Measurements from ENCODE around the gene AGR2. TPM values are rescaled to one million over a fixed set of nuclear protein-coding genes. Genes with fewer than 3 reads are reported as not detected.

Gene AGR2
- total RNA-seq, 1 experiment from 2014 or later, result 0.65 TPM

GRCh38 chr7:16758631-16759611 lies 45.9 kb downstream of the AGR2 start:
- Mint-ChIP-seq H3K36me3 (ENCODE audit: insufficient read depth, unreplicated experiment) (peaks cover 5% of the 10 kb centered on the region), H3K27ac (ENCODE audit: low read depth, unreplicated experiment) (no peak overlapping the region), H3K4me3 (ENCODE audit: unreplicated experiment) (no peak overlapping the region), H3K9me3 (ENCODE audit: unreplicated experiment) (no peaks in the 10 kb centered on the region), H3K27me3 (ENCODE audit: insufficient read depth, unreplicated experiment) (no peaks in the 10 kb centered on the region), H3K4me1 (ENCODE audit: insufficient read depth, unreplicated experiment) (peaks cover 20% of the 10 kb centered on the region)
- intact Hi-C loops (cut with micrococcal nuclease), result no loop called here
- TF ChIP-seq, protein P1, sequence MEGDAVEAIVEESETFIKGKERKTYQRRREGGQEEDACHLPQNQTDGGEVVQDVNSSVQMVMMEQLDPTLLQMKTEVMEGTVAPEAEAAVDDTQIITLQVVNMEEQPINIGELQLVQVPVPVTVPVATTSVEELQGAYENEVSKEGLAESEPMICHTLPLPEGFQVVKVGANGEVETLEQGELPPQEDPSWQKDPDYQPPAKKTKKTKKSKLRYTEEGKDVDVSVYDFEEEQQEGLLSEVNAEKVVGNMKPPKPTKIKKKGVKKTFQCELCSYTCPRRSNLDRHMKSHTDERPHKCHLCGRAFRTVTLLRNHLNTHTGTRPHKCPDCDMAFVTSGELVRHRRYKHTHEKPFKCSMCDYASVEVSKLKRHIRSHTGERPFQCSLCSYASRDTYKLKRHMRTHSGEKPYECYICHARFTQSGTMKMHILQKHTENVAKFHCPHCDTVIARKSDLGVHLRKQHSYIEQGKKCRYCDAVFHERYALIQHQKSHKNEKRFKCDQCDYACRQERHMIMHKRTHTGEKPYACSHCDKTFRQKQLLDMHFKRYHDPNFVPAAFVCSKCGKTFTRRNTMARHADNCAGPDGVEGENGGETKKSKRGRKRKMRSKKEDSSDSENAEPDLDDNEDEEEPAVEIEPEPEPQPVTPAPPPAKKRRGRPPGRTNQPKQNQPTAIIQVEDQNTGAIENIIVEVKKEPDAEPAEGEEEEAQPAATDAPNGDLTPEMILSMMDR (IDR thresholded peaks at IDR 0.05; ENCODE audit: unreplicated experiment), result no peak
- no TSS peak for BruUV-seq (replicated peaks)
- DNase-seq (ENCODE audit: unreplicated experiment), result no peak
- POLR2A ChIA-PET, result interaction anchor here (0.7 to 6.3 kb wide), 3 partner anchors 10 to 210 kb away, joined by 3 to 85 read pairs (median 4); no protein-coding TSS in a partner anchor
- CTCF ChIA-PET, result interaction anchor here (0.7 kb wide), 1 partner anchor 875 kb away, joined by 3 read pairs; no protein-coding TSS in a partner anchor

DNA sequence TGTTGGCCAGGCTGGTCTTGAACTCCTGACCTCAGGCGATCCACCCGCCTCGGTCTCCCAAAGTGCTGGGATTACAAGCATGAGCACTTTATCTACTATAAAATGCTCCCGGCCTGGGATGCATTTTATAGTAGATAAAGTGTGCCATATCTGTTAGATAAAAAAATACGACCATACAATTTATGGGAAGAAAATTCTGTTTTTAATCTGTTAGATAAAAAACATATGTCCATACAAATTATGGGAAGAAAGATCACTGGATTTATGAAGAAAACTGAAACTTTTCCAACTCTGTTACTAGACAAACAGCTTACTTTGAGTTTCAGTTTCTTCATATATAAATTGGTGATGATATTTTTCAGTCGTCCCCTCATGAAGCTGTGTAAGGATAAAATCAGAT lies 46.8 kb downstream of the AGR2 start:
- H3K27me3 Mint-ChIP-seq (ENCODE audit: insufficient read depth, unreplicated experiment), result no peaks in the 10 kb centered on the region
- TF ChIP-seq, protein P1 (IDR thresholded peaks at IDR 0.05; ENCODE audit: unreplicated experiment), result no peak
- DNase-seq (ENCODE audit: unreplicated experiment), result no peak
- H3K27ac Mint-ChIP-seq (ENCODE audit: low read depth, unreplicated experiment), result no peak overlapping the region
- intact Hi-C loops (cut with micrococcal nuclease), result no loop called here
- peaks cover 25% of the 10 kb centered on the region for H3K4me1 Mint-ChIP-seq (ENCODE audit: insufficient read depth, unreplicated experiment)
- H3K36me3 Mint-ChIP-seq (ENCODE audit: insufficient read depth, unreplicated experiment), result peaks cover 5% of the 10 kb centered on the region
- no peak overlapping the region for H3K4me3 Mint-ChIP-seq (ENCODE audit: unreplicated experiment)
- CTCF ChIA-PET, result no interaction called here
- no peaks in the 10 kb centered on the region for H3K9me3 Mint-ChIP-seq (ENCODE audit: unreplicated experiment)
- BruUV-seq (replicated peaks), result no TSS peak
- POLR2A ChIA-PET, result interaction anchor here (0.7 to 6.3 kb wide), 2 partner anchors 11 to 210 kb away, joined by 4 to 85 read pairs; no protein-coding TSS in a partner anchor

DNA sequence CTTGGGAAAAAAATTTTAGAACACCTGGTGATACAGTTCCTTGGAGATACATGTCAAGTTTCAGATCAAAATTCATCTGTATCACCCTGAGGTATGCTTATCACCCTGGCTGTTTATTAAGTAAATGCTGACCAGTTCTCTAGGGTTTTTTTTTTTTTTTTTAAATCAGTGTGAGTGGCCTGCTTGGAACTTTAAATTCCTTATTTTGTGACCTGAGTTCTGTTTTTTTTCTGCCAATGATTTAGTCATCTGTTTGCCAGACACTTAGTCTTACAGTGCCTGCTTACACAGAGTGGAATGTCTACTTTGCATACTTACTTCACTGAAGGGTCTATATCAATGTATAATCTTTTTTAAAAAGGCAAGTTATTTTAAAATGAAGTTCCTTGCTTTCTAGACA lies 49.4 kb downstream of the AGR2 start:
- TF ChIP-seq, protein P1 (IDR thresholded peaks at IDR 0.05; ENCODE audit: unreplicated experiment), result no peak
- peak overlapping the region; percentile 83 for H3K4me3 Mint-ChIP-seq (ENCODE audit: unreplicated experiment)
- H3K9me3 Mint-ChIP-seq (ENCODE audit: unreplicated experiment), result no peaks in the 10 kb centered on the region
- ChIA-PET CTCF (interaction anchor here (0.8 to 1.1 kb wide), 4 partner anchors 12 to 136 kb away, joined by 3 read pairs; no protein-coding TSS in a partner anchor), POLR2A (interaction anchor here (0.7 to 6.3 kb wide), 6 partner anchors 12 to 110 kb away, joined by 3 to 85 read pairs (median 4); partner anchors contain the start of genes ANKMY2 and BZW2)
- intact Hi-C loops (cut with micrococcal nuclease), result no loop called here
- H3K36me3 Mint-ChIP-seq (ENCODE audit: insufficient read depth, unreplicated experiment), result no peaks in the 10 kb centered on the region
- no peak for DNase-seq (ENCODE audit: unreplicated experiment)
- H3K27ac Mint-ChIP-seq (ENCODE audit: low read depth, unreplicated experiment), result no peak overlapping the region
- no TSS peak for BruUV-seq (replicated peaks)
- peaks cover 26% of the 10 kb centered on the region for H3K4me1 Mint-ChIP-seq (ENCODE audit: insufficient read depth, unreplicated experiment)
- no peaks in the 10 kb centered on the region for H3K27me3 Mint-ChIP-seq (ENCODE audit: insufficient read depth, unreplicated experiment)

- BruUV-seq (replicated peaks), result TSS peak; percentile 49
These were observed 49.9 kb downstream of the AGR2 start for GRCh38 chr7:16754856-16755317.

More at GRCh38 chr7:16754856-16755317, 49.9 kb downstream of the AGR2 start:
- ChIA-PET CTCF (interaction anchor here (0.7 to 1.2 kb wide), 3 partner anchors 8 to 136 kb away, joined by 3 read pairs; no protein-coding TSS in a partner anchor), POLR2A (interaction anchor here (0.6 to 6.3 kb wide), 12 partner anchors 9 to 544 kb away, joined by 3 to 85 read pairs (median 4); partner anchors contain the start of genes AHR, ANKMY2 and BZW2)
- Mint-ChIP-seq H3K4me3 (ENCODE audit: unreplicated experiment) (peak overlapping the region; percentile 83), H3K36me3 (ENCODE audit: insufficient read depth, unreplicated experiment) (no peaks in the 10 kb centered on the region), H3K27me3 (ENCODE audit: insufficient read depth, unreplicated experiment) (no peaks in the 10 kb centered on the region), H3K9me3 (ENCODE audit: unreplicated experiment) (no peaks in the 10 kb centered on the region), H3K27ac (ENCODE audit: low read depth, unreplicated experiment) (peak overlapping the region; percentile 65), H3K4me1 (ENCODE audit: insufficient read depth, unreplicated experiment) (peaks cover 24% of the 10 kb centered on the region)
- intact Hi-C loops (cut with micrococcal nuclease), result loop anchor here (5.0 kb wide), 1 partner anchor 108 kb away; the partner anchor contains the start of genes ANKMY2 and BZW2
- DNase-seq (ENCODE audit: unreplicated experiment), result no peak
- TF ChIP-seq, protein P1 (IDR thresholded peaks at IDR 0.05; ENCODE audit: unreplicated experiment), result no peak

All from MCF 10A (cell line).